ACHN (cell line): ENCODE measurements around the gene TFAP2C.
A peak's percentile ranks its signal among the peaks of the same experiment; 100 is the strongest.

Experiments used
- DNase-seq: peaks from one replicate; pipeline ENCODE4 v3.0.0-alpha.2; 2015
- in situ Hi-C: cut with HindIII; loops from 2 replicates; pipeline ENCODE4 v1.10.0; 2017; ENCODE audit warnings: low sequenced_read_pairs, low pct_ligation_motif_present, low pct_unique_long_range_greater_than_20kb

Gene TFAP2C

DNA sequence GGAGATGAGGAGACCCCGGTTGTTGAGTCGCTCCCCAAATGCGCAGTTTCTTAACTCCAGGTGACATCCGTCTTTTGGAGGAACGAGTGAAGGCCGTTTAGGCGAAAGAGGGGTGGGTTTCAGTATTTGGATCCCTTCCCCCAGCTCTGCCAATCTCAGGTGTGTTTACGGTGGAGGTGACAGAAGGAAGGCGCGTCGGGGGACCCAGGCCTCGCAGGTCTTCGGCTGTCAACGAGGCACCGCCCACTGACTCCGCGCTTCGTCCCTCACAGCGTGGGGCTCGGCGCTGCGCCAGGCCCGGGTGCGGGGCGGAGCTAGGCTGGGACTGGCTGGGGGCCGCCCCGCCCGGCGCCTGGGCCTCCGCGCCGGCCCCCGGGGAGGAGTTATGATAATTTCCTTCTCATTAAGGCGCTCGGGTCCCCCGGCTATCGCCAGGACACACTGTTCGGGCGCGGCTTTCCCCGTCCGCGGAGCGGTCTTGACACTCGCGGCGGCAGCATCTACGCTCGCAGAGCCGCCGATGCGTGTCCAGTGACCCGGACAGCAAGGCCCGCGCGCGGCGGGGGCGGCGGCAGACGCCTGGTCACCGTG is at the start of gene TFAP2C:
TFAP2C (plus strand) TSS at position 434 of the 591 bp plus-strand sequence. CDS start 239 bp downstream, outside the sequence.
- in situ Hi-C loops = no loop called here
- peak; percentile 78 for DNase-seq

DNA sequence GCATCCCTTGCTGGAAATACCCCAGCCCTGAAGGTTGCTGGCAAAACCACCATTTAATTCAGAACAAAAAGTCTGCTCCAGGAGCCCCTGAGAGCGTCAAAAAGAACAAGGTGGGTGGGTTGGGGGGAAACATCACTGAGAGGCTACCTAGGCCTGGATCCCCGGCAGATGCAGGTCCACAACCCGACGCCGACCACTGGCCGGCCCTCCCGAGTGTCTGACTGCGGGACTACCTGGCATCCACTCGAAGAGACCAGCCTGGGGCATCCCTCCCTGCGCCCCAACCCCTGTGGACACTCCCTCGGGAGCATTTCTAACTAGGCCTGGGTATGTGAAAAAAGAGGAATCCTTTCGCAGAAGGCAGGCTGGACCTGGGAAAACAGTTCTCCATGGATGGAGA is 48.9 kb upstream of the TFAP2C start:
- DNase-seq = no peak
- in situ Hi-C loops = no loop called here

DNA sequence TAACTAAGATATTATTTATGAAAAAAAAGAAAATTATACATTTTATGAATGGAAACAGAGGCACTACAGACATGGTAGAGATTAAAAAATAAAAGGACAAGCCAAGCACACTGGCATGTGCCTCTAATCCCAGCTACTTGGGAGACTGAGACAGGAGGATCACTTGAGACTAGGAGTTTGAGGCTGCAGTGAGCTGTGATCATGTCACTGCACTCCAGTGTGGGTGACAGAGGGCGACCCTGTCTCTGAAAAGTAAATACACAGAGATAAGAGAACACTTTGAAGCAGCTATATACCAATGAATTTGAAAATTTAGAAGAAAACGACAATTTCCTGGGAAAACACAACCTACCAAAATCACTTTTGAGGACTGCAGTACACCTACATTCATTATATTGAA is 47.4 kb upstream of the TFAP2C start:
- in situ Hi-C loops = no loop called here
- DNase-seq = no peak

DNA sequence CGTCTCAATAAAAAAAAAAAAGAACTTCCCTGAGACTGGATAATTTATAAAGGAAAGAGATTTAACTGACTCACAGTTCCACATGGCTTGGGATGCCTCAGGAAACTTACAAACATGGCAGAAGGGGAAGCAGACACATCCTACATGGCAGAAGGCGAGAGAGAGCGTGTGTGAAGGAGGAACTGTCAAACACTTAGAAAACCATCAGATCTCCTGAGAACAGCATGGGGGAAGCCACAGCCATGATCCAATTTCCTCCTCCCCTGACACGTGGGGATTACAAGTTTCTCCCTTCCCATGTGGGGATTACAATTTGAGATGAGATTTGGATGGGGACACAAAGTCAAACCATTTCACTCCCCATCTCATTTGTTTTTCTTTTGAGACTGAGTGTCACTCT is 46.6 kb upstream of the TFAP2C start:
- DNase-seq = no peak
- in situ Hi-C loops = no loop called here

DNA sequence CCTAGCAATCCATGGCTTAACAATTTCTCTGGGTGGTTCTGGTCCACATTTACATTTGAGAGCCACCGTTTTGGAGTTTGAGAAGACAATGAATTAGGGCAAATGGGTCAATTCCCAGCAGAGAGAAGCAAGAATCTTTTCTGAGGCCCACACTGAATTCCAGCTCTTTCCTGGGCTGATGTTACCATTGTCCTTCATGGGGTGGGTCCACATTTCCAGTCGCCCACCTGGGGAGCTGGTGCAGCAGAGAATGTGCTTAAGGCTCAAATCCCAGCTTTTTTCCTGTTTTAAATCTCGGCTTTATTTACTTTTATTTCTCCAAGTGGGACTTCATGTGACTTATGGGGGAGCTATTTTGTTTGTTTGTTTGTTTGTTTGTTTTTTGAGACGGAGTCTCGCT is 44.2 kb upstream of the TFAP2C start:
- DNase-seq = no peak
- in situ Hi-C loops = no loop called here

DNA sequence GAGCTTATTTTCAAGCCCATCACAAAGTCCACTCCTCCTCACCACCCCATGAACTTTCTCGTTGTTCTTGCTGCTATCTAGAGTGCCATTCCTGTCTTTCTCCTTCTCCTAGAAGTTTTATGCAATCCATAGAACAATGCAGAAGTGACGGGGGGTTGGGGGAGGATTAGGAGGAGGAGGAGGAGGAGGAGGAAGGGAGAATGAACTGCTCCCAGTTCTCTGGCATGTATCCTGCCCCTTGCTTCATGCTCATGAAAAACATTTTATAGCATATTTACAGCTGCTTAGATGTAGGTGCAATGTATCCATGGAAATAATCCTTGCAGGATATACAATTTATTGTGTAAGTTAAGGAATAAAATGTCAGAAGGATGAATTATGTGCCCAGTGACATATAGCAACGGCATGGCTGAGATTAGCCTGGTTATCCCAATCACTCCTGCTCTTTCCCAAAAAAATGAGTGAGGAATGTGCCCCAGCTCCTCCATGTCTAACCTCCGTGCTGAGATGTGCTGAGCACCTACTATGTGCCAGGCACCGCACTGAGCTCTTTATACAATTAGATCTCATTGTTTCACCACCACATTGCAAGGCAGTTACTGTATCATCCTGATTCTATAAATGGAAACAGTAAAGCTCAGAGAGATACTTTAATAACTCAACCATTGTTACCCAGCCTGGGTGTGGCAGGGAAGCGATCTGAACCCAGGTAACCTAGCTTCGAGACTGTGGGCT is 41.6 kb upstream of the TFAP2C start:
- in situ Hi-C loops = no loop called here
- no peak for DNase-seq

DNA sequence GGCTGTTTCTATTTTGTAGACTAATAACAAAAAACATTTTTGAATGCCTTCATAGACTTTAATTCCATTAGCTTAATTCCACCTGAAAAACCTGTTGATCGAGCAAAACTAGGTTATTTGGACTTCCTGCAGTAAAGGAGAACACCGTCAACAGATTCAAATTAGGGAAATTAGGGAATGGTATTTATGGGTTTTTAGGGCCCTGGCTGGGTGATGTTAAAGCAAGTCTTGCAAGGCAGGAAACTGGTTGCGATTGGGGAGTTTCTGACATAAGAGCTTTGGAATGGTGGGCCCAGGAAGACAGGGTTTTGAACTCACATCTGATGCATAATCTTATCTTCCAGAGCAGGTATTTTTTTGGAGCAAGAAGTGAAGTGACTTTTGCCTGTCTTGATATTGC is 40.1 kb upstream of the TFAP2C start:
- DNase-seq = no peak
- in situ Hi-C loops = no loop called here

DNA sequence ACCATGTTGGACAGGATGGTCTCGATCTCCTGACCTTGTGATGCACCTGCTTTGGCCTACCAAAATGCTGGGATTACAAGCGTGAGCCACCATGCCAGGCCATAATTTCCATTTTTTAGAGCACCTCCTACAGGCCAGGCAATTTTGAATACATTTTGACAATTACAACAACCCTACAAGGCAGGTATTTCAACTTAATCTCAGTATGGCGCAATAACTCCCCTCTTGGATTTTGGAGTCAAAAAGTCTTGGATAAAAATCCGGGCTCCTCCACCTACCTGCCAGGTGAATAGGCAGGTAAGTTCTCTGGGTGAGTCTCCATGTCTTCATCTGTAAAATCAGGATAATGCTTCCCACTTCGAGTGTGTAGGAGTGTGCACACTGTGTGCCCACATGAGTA is 39.5 kb upstream of the TFAP2C start:
- in situ Hi-C loops = no loop called here
- DNase-seq = no peak

DNA sequence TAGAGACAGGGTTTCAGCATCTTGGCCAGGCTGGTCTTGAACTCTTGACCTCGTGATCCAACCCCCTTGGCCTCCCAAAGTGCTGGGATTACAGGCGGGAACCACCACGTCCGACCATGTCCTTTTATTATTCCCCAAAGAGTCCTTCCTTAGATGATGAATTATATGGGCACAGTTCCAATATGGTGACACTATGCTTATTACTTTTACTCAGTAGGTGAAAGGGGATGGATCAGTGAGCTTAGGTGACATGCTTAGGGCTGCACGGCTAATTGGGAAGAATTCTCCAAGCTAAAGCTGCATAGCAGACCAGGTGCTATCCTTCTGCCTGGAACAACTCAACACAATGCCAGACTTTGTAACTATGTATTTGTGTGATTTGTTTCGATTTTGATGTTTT is 38.2 kb upstream of the TFAP2C start:
- in situ Hi-C loops = no loop called here
- DNase-seq = no peak

DNA sequence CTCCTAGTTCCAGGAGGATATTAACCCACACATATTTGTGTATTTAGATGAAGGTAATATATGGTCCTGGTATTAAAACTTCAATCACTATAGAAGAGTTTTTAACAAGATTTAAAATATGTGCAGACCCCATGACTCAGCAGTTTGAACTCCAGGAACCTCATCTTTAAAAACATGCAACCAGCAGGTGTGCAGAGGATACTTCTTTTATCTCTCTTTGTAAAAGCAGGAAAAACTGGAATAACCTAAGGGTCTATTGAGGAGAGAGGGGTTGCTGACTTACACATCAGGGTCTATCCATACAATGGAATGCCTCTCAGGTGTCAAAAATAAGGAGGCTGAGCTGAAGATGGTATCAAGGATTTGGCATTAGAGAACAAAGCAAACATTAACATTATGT is 36.9 kb upstream of the TFAP2C start:
- in situ Hi-C loops = no loop called here
- no peak for DNase-seq

DNA sequence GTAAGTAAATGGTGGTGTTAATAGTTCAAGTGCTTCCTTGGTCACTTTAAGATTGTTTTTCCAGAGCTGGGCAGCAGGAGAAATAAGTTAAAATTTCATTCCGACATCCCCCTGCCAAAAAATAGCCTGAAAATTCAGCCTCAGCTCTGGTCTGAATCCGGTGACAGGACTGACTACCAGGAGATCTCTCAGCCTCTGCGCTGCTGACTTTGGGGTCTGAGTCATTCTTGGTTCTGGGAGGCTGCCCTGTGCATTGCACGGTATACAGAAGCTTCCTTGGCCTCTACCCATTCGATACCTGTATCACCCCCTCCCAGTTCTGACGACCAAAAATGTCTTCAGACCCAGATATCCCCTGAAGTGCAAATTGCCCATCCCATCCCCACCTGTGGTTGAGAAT is 36.3 kb upstream of the TFAP2C start:
- in situ Hi-C loops = no loop called here
- no peak for DNase-seq

DNA sequence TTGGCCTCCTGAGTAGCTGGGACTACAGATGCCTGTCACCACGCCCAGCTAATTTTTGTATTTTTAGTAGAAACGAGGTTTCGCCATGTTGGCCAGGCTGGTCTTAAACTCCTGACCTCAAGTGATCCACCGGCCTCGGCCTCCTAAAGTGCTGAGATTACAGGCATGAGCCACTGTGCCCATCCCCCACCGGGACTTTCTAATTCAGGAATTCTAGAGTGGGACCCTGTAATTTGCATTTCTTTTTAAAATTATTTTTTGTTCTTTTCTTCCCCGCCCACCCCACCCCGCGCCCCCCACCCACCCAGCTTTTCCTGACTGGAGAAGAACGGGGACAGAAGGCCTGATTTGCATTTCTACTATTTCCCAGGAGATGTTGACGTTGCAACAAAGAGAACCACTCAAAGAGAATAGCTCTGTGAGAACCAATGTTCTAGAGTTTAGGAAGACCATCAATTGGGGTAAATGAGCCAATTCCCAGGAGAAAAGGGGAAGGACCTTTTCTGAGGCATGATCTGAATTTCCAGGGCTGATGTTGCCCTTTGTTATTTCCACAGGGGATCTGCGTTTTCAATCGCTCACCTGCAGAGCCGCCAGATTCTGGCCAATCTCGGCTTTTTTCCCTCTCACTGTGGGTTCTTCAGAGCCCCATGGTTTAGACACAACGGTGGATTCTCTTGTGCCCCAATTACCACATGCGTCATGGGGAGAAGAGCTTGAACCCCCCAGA is 33.2 kb upstream of the TFAP2C start:
- in situ Hi-C loops = no loop called here
- no peak for DNase-seq

DNA sequence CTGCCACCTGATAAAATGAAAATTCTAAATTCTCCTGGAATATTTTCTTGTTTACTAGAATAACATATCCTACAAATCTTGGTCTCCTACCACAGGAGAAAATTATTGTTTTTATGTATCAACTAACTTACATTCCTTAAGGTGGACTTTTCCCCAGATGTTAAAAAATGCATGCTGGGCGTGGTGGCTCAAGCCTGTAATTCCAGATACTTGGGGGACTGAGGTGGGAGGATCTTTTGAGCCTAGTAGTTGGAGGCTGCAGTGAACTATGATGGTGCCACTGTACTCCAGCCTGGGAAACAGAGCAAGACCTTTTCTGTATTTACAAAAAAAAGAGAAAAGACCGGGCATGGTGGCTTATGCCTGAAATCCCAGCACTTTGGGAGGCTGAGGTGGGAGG is 27.9 kb upstream of the TFAP2C start:
- in situ Hi-C loops = no loop called here
- no peak for DNase-seq

DNA sequence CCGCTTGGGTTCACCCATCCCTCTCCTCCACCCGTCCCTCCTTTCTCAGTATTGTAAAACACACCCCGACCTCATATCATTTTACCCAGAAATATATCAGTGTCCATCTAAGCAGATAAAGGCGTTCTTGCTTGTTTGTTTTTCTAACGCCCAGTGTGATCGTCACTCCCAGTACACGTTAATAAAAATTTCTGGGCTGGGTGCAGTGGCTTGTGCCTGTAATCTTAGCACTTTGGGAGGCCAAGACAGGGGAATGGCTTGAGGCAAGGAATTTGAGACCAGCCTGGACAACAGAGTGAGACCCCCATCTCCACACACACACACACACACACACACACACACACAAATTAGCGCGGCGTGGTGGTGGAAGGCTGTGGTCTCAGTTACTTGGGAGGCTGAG is 24.4 kb upstream of the TFAP2C start:
- in situ Hi-C loops = no loop called here
- DNase-seq = no peak

DNA sequence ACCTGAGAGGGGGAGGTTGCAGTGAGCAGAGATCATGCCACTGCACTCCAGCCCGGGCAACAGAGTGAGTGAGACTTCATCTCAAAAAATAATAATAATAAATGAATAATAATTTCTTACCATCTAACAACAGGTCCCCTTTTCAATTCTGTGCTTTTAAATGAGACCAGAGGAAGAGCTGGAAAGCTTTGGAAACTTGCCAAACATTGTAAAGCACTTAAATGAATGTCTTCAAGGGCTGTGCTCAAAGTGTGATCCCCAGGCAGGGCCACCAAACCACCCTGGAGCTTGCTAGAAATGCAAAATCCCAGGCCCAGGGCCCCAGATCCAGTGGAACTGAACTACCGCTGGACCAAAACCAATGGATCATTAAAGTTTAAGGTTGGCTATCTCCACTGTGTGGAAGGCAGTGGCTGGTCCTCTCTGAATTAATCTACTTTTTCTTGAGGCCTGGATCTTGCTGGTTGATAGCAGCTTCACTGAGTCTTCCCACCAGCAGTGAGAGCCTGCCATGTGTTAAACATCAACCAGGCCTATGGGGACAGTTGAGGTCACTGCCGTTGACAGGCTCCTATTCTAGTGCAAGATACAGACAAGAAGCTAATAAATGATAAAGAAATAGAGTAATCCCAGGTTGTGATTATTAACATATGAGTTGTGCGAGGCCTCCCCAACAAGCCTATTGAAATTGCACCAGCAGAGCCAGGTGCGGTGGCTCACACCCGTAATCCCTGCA is 23.7 kb upstream of the TFAP2C start:
- in situ Hi-C loops = no loop called here

DNA sequence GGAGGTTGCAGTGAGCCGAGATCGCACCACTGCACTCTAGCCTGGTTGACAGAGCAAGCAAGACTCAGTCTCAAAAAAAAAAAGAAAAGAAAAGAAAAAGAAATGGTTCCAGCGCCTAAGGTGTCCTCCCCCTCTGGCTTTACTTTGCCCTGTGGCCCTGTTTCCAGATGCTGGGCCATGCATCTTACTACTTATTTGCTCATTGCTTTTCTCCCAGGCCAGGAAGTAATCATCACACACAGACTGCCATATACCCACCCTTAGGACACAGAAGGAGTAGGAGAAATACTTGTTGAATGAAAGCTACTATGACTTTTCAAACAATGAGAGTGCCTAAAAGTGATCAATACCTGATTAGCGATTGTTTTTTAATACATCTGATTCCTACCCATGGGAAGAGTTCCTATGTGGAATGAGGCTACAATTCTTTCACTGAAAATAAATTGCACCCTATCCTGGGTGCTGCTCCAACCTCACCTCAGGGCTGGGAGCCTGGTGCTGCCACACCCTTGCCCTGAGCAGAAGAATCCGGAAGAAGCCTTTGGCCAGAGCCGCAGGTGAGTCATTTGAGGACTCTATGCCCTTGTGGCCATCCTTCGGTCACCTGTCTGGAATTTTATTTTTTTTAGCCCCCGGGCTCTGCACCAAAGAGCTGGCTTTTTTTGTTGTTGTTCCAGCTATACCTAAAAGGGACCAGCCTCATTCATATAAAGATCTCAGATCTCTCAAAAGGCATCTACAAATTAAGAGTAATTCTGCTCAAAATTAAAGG is 22.7 kb upstream of the TFAP2C start:
- DNase-seq = no peak
- in situ Hi-C loops = no loop called here

More for the DNA sequence above, 23.7 kb upstream of the TFAP2C start:
- no peak for DNase-seq

DNA sequence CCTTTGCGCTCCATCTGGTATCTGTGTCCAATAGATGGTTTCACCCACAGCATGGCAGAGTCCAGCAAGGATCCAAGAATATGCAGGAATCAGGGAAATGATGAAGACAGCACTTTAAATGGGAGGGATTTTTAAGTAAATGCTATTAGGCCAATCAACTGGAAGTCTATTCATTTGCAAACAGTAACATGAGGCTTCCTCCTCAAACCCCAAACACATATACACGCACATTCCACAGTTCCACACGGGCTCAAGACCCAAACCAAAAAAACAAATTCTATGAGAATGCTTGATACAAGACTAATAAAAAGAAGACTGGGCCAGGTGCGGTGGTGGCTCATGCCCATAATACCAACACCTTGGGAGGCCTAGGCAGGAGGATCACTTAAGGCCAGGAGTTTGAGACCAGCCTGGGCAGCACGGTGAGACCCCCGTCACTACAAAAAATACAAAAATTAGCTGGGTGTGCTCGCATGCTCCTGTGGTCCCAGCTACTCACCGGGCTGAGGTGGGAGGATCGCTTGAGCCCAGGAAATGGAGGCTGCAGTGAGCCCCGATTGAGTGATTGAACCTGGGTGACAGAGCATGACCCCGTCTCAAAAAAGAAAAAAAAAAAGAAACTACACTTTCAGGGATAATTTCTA is 21.9 kb upstream of the TFAP2C start:
- DNase-seq = no peak
- in situ Hi-C loops = no loop called here

DNA sequence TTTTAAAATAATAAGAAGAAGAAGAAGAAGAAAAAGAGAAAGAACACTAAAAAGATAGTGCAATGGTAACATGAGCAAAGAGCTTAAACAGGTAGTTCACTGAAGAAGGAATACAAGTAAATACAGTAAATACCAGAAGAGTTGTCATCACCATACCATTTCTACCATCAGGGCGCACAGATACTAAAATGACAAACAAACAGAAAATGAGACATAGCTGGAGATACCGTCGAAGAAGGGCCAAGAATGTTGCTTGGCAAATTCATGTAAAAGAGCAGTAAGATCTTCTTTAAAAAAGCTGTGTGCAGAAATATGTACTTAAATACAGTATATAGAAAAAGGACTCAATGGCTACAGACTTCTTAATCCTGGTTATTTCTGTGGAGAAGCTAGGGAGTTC is 20.7 kb upstream of the TFAP2C start:
- in situ Hi-C loops = no loop called here
- no peak for DNase-seq
